ENCODE results near the gene ZNF529. TPM values are rescaled to one million over a fixed set of nuclear protein-coding genes. Genes with fewer than 3 reads are reported as not detected.
"Not testable (repeated sequence)": the region's sequence is repeated elsewhere in the genome, so short reads cannot be mapped to it uniquely, and the experiment has no call there.

Gene ZNF529
- total RNA-seq (2014; rRNA removed; shearing (Covaris generic)) = 12.6 and 16.9 TPM in 2 replicates

DNA sequence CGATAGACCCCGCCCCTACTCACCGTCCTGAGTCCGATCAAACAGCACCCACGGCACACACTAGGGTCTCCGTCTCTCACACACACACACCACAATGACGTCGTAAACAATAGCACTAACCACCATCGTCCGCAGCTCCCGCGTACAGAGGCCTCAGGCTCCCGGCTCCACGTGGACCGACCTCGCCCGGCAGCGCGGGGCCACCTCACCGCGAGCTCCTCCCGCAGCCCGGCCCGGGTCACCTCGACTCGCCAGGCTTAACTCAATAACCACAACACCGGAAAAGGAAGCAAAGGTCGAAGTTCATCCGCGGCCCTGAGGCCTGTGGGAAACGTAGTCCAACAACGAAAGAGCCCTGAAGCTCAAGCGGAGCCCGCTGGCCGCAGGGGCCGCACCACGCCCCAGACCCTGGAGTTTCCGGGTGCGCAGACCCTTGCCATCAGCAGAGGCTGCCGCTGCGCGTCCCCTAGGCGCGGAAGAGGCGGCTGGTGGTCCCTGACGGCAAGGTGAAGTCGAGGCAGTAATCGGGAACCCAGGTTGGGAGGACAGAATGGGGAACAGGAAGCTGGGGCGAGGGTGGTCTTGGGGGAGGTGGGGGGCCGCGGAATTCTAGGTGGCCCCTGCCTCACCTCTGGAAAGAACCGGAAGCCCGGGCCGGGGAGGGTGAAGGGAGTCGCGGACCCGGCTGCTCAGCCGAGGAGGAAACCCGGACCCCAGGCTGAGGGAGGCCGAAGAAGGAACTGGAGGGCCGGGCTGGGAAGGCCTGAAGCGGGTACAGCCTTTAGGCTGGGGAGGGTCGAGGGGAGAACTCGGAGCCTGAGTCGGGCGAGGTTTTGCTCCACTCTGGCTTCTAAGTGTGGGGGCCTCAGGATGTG lies at the start of gene ZNF529:
Gene ZNF529, minus strand, starts transcription at position 273 of the 875 bp plus-strand sequence. CDS start 946 bp downstream, outside the sequence.
- peaks cover 12% of the 10 kb centered on the region; the same call in 1 of the 2 replicates for H3K9me3 ChIP-seq (replicated peaks)
- peak within 1 kb of the TSS; percentile 80 for H3K27ac ChIP-seq
- no peaks in the 10 kb centered on the region for H3K4me1 ChIP-seq
- DNase-seq = peak; percentile 94 to 96
- no peaks in the 10 kb centered on the region for H3K27me3 ChIP-seq
- H3K4me3 ChIP-seq = peak within 1 kb of the TSS; percentile 87
- H3K36me3 ChIP-seq = peaks cover 51% of the 10 kb centered on the region

DNA sequence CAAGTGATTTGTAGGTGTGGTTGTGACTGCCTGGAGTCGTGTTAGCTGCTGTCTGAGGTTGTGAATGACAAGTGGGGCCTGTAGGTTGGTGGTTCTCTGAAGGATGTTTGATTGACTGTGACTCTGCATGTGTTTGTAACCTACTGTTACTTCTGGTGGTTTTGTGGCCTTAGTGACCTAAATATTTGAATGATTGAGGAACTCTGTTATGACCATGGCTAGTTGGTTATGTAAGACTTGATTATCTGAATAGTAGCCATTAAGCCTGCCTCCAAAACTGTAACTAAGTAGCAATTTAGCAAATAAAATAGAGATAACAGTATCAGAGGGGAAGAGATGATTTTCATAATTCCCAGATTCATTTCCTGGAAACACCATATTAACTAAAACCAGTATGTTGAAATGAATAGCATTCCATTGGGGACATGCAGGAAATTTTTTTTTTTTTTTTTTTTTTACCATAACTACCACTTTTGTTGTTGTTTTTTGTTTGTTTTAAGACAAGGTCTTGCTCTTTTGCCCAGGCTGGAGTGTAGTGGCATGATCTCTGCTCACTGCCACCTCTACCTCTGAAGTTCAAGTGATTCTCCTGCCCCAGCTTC lies 32.9 kb upstream of the ZNF529 start:
- Histone ChIP-seq H3K9me3 (replicated peaks) (peaks cover 2% of the 10 kb centered on the region; the same call in 1 of the 2 replicates), H3K4me1 (no peaks in the 10 kb centered on the region), H3K36me3 (peaks cover 13% of the 10 kb centered on the region), H3K27me3 (no peaks in the 10 kb centered on the region), H3K4me3 (peak overlapping the region; percentile 71), H3K27ac (peak overlapping the region; percentile 56; the same call in 1 of the 2 replicates)
- DNase-seq = no peak

DNA sequence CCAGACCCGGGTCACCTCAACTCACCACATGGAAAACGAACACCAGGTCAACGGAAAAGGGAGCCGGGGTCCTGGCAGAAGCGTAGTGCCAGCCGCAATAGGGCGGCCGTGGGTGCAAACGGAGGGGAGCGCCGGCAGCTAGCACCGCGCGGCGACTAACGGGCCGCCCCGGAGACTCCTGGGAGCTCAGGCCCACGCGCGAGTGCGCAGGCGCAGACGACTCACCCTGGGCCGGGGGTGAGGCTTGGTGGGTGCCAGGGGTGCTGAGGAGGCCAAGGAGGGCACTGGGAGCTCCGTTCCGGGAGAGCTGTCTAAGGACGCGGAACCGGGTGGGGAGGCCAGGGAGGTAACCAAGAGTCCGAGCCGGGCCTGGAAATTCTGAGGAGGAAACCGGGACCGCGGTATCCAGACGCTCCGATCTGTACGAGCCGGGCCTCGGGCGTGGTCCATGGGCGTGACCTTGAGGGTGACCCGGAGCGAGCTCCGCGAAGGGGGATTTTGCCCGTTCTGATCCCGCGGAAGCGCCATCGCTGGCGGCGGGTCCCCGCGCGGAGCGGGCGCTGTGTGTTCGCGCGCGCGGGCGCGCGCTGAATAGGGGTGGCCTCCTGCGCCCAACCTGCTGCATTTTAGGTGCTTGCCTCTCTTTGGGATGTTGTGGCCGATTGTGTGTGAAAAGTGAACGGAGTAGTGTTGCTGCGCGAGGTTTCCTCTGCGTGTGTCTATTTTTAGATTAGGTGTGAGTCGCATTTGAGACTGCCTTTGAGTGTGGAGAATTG lies 32.2 kb upstream of the ZNF529 start, which contains the start of gene ZNF382:
Gene ZNF382, plus strand, starts transcription at position 213 of the 776 bp plus-strand sequence. CDS start 4,602 bp downstream, outside the sequence.
- peaks cover 8% of the 10 kb centered on the region for H3K36me3 ChIP-seq
- no peaks in the 10 kb centered on the region for H3K27me3 ChIP-seq
- no peaks in the 10 kb centered on the region for H3K4me1 ChIP-seq
- peak within 1 kb of the TSS; percentile 56 for H3K27ac ChIP-seq
- H3K4me3 ChIP-seq = peak within 1 kb of the TSS; percentile 71
- peaks cover 2% of the 10 kb centered on the region; the same call in 1 of the 2 replicates for H3K9me3 ChIP-seq (replicated peaks)
- peak; percentile 86 to 87 for DNase-seq

DNA sequence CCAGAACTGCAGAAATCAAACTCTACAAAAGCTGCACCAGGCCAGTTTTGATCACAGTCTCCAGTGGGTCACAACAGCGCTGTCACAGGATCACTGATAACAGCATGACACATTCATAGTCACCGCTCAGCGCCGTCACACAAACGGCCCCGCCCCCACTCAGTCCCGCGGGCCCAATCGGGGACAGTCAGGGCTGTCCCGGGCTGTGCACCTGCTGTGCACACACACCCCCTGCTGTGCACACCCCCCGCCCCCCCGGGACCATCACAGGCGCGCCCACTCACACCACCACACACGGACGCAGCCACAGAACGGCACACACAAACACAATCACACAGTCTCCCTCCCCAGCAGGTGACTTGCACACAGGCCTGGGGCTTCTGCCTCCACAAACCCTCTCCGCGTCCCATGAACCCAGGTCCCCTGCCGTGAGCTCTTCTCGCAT lies 31.6 kb upstream of the ZNF529 start:
- DNase-seq = peak; percentile 53 to 65
- Histone ChIP-seq H3K27me3 (no peaks in the 10 kb centered on the region), H3K4me1 (no peaks in the 10 kb centered on the region), H3K4me3 (peak overlapping the region; percentile 71), H3K36me3 (peaks cover 3% of the 10 kb centered on the region), H3K9me3 (replicated peaks) (peaks cover 2% of the 10 kb centered on the region; the same call in 1 of the 2 replicates), H3K27ac (peak overlapping the region; percentile 56)

DNA sequence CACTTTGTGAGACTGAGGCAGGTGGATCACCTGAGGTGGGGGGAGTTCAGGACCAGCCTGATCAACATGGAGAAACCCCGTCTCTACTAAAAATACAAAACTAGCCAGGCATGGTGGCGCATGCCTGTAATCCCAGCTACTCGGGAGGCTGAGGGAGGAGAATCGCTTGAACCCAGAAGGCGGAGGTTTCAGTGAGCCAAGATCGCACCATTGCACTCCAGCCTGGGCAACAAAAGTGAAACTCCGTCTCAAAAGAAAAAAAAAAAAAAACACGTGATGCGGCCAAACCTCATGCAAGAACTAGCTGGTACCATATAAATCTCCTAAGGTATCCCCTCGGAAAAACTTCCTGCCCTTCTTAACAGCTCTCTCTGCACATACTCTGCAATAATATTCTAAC lies 29.6 kb upstream of the ZNF529 start:
- DNase-seq; H3K4me1 ChIP-seq; H3K36me3 ChIP-seq; H3K27me3 ChIP-seq; H3K4me3 ChIP-seq; H3K27ac ChIP-seq; H3K9me3 ChIP-seq (replicated peaks): not testable (repeated sequence)

DNA sequence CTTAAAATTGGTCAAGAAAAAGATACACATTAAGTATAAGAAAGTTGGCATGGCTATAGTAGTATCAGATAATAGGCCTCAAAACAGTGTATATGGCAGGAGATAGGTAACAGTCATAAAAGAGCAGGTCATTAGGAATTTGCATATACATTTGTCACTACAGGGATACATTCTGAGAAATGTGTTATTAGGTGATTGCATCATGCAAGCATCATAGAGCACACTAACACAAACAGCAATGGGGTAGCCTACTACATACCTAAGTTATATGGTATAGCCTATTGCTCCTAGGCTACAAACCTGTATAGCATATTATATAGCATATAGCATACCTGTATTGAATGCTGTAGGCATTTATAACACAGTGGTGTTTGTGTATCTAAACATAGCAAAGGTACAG lies 6.2 kb upstream of the ZNF529 start:
- no peak for DNase-seq
- Histone ChIP-seq H3K27ac (no peak overlapping the region), H3K4me1 (no peaks in the 10 kb centered on the region), H3K4me3 (no peak overlapping the region), H3K36me3 (peaks cover 69% of the 10 kb centered on the region), H3K27me3 (no peaks in the 10 kb centered on the region), H3K9me3 (replicated peaks) (peaks cover 12% of the 10 kb centered on the region)

DNA sequence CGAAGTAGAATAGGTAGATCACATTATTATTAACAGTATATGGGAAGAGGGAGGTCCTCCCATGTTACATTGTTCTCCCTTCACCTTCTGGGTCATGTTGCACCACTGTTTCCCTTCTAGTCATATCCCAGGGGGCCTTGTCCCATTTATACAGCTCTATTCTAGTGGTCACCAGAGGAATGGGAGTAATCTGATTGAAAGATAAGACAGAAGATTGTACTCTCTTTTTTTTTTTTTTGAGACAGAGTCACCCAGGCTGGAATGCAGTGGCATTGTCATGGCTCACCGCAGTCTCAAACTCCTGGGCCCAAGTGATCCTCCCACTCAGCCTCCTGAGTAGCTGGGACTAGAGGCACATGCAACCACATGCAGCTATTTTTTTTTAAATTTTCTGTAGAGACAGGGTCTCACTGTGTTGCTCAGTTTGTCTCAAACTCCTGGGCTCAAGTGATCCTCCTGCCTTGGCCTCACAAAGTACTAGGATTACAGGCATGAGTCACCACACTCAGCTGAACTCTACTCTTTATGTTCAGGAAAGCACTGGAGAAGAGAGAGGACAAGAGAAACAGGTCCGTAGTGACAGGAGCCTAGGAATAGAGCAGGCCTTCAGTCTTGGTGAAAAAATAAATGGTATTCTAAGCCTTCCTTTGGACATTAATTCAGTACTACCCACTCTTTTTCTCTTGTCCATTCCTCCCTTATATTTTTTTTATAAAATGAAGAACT lies 4.3 kb upstream of the ZNF529 start:
- Histone ChIP-seq H3K4me3 (no peak overlapping the region), H3K27me3 (no peaks in the 10 kb centered on the region), H3K27ac (no peak overlapping the region), H3K9me3 (replicated peaks) (peaks cover 12% of the 10 kb centered on the region), H3K4me1 (no peaks in the 10 kb centered on the region), H3K36me3 (peaks cover 65% of the 10 kb centered on the region)
- DNase-seq = no peak

DNA sequence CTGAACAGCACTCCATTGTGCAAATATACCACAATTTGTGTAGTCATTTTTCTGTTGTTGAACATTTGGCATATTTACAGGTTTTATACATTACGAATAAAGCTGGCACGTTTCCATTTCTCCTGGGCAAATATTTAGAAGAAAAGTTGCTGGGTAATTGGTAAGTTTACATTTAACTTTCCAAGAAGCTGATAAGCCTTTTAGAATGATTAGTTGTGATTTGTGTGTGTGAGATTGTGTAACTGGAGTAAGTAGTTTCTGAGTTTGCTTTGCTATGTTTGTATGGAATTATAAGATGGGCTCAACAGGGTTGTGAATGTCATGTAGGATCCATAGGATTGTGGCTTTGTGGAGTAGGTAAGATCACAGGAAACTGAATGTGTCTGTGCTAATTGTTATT lies 1.6 kb upstream of the ZNF529 start:
- peaks cover 55% of the 10 kb centered on the region for H3K36me3 ChIP-seq

DNA sequence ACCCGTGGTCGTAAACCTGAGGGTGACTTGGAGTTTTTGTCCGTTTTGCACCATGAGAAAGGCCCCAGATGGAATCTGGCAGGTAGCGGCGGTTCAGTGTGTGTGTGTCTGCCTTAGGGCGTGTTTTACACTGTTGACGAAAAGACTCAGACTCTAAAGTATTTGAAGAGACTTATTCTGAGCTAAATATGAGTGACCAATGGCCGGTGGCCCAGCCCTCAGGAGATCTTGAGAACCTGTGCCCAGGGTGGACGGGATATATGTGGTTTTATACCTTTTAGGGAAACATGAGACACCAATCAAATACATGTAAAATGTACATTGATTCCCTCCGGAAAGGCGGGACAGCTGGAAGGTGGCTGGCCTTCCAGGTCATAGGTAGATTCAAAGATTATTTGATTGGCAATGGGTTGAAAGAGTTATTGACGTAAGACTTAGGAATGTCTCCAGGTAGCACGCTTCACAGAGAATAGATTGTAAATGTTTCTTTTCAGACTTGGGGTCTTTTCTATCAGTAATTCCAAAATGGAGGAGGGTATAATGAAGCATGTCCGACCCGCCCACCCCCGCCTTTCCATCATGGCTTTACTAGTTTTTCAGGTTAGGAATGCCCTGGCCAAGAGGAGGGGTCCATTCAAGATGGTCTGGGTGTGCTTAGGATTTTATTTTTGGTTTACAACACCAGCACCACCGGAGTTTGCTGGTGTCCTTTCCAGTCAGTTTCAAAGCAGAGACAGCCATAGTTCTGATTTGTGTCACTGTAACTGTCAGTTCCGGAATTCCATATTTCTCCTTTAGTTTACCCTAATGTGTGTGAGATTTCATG lies 1.0 kb upstream of the ZNF529 start:
- H3K27ac ChIP-seq = peak overlapping the region; percentile 80
- peaks cover 10% of the 10 kb centered on the region for H3K9me3 ChIP-seq (replicated peaks)
- H3K36me3 ChIP-seq = peaks cover 53% of the 10 kb centered on the region
- peak overlapping the region; percentile 87 for H3K4me3 ChIP-seq
- peak; percentile 8 to 20 for DNase-seq
- H3K4me1 ChIP-seq = no peaks in the 10 kb centered on the region
- no peaks in the 10 kb centered on the region for H3K27me3 ChIP-seq

More for the DNA sequence above, 1.6 kb upstream of the ZNF529 start:
- DNase-seq = no peak
- H3K9me3 ChIP-seq (replicated peaks) = peaks cover 16% of the 10 kb centered on the region
- peak overlapping the region; percentile 87 for H3K4me3 ChIP-seq
- H3K27ac ChIP-seq = peak overlapping the region; percentile 80; the same call in 1 of the 2 replicates
- no peaks in the 10 kb centered on the region for H3K4me1 ChIP-seq
- no peaks in the 10 kb centered on the region for H3K27me3 ChIP-seq

DNA sequence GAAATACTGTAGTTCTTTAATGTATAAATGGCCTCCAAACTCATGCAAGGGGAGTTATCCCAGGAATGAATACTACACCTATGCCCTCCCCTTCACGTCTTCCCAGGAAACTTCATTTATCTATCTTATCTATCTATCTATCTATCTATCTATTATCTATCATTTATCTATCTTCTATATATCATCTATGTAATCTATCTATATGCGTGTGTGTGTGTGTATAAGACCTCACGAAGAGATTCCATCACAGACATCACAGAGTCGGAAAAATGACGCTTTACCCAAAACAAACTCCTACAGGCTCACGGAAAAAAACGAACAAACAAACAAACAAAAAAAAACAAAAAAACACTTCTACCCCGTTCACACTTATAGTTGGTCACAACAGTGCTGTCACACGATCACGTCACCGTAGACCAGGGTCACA lies 486 bp downstream of the ZNF529 start:
- Histone ChIP-seq H3K4me1 (no peaks in the 10 kb centered on the region), H3K4me3 (peak overlapping the region; percentile 87), H3K27ac (peak overlapping the region; percentile 80), H3K27me3 (no peaks in the 10 kb centered on the region), H3K36me3 (peaks cover 55% of the 10 kb centered on the region), H3K9me3 (replicated peaks) (peaks cover 14% of the 10 kb centered on the region)
- no peak for DNase-seq

DNA sequence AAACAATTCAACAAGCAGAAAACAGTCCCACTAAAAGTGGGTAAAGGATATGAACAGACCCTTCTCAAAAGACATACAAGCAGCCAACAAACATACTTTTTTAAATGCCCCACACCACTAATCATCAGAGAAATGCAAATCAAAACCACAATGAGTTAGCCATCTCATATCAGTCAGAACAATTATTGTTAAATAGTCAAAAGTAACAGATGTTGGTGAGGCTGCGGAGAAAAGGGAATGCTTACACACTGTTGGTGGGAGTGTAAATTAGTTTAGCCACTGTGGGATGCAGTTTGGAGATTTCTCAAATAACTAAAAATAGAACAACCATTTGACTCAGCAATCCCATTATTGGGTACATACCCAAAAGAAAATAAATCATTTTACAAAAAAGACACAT lies 8.7 kb downstream of the ZNF529 start:
- Histone ChIP-seq H3K27me3 (no peaks in the 10 kb centered on the region), H3K4me1 (no peaks in the 10 kb centered on the region), H3K27ac (no peak overlapping the region), H3K36me3 (peaks cover 55% of the 10 kb centered on the region), H3K4me3 (no peak overlapping the region), H3K9me3 (replicated peaks) (peaks cover 42% of the 10 kb centered on the region)
- no peak for DNase-seq

DNA sequence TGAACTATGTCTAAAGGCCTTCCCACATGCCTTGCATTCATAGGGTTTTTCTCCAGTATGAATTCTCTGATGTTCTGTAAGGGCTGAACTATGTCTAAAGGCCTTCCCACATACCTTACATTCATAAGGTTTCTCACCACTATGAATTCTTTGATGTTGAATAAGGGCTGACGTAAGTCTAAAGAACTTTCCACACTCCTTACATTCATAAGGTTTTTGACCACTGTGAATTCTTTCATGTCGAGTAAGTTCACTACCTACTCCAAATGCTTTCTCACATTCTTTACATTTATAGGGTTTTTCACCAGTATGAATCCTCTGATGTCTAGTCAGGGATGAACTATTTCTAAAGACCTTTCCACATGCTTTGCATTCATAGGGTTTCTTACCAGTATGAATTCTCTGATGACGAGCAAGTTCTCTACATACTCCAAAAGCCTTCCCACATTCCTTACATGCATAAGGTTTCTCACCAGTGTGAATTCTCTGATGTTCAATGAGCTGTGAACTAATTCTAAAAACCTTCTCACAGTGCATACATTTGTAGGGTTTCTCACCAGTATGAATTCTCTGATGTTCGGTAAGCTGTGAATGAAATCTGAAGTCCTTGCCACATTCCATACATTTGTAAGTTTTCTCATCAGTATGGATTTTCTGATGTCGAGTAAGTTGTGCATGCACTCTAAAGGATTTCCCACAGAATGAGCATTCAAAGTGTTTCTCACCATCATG lies 25.9 kb downstream of the ZNF529 start:
- Histone ChIP-seq H3K36me3 (peaks cover 87% of the 10 kb centered on the region), H3K4me3 (no peak overlapping the region)
- peak in 1 of 2 experiments; percentile 50 for DNase-seq

More for the DNA sequence above, 25.9 kb downstream of the ZNF529 start:
- H3K9me3 ChIP-seq (replicated peaks) = peaks cover 70% of the 10 kb centered on the region
- no peaks in the 10 kb centered on the region for H3K27me3 ChIP-seq
- H3K4me1 ChIP-seq = no peaks in the 10 kb centered on the region
- no peak overlapping the region for H3K27ac ChIP-seq
